Muscle layer of colon (tissue), 2 donors: Measurements from ENCODE around the gene TCF7L1.

Experiments used
- H3K27ac ChIP-seq: one replicate; pipeline ENCODE4 v1.7.0; 2013; ENCODE audit warnings: low read depth, mild to moderate bottlenecking, low read length, moderate library complexity
- H3K27me3 ChIP-seq, 2 donors: one replicate each; pipeline ENCODE4 v1.7.0; 2013; ENCODE audit warnings: low read length in 2 of 2, mild to moderate bottlenecking in 2 of 2; ENCODE audit not compliant: insufficient read depth in 2 of 2, control insufficient read depth in 1 of 2
- H3K36me3 ChIP-seq: one replicate; pipeline ENCODE4 v1.7.0; 2013; ENCODE audit warnings: mild to moderate bottlenecking, low read length; ENCODE audit not compliant: insufficient read depth
- H3K4me1 ChIP-seq: one replicate; pipeline ENCODE4 v1.7.0; 2013; ENCODE audit warnings: mild to moderate bottlenecking, low read length; ENCODE audit not compliant: insufficient read depth
- H3K4me3 ChIP-seq, 2 donors: one replicate each; pipeline ENCODE4 v1.7.0; 2013; ENCODE audit warnings: low read length in 2 of 2, low read depth in 1 of 2, mild to moderate bottlenecking in 1 of 2, moderate library complexity in 1 of 2
- H3K9ac ChIP-seq: one replicate; pipeline ENCODE4 v1.7.0; 2013; ENCODE audit warnings: low read length
- H3K9me3 ChIP-seq: one replicate; pipeline ENCODE4 v1.7.0; 2013; ENCODE audit warnings: mild to moderate bottlenecking, low read length
- donor health status: abdominal sarcoma.
- donor health status: Adenocarcinoma of cecum.

The TCF7L1 gene, protein sequence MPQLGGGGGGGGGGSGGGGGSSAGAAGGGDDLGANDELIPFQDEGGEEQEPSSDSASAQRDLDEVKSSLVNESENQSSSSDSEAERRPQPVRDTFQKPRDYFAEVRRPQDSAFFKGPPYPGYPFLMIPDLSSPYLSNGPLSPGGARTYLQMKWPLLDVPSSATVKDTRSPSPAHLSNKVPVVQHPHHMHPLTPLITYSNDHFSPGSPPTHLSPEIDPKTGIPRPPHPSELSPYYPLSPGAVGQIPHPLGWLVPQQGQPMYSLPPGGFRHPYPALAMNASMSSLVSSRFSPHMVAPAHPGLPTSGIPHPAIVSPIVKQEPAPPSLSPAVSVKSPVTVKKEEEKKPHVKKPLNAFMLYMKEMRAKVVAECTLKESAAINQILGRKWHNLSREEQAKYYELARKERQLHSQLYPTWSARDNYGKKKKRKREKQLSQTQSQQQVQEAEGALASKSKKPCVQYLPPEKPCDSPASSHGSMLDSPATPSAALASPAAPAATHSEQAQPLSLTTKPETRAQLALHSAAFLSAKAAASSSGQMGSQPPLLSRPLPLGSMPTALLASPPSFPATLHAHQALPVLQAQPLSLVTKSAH

DNA sequence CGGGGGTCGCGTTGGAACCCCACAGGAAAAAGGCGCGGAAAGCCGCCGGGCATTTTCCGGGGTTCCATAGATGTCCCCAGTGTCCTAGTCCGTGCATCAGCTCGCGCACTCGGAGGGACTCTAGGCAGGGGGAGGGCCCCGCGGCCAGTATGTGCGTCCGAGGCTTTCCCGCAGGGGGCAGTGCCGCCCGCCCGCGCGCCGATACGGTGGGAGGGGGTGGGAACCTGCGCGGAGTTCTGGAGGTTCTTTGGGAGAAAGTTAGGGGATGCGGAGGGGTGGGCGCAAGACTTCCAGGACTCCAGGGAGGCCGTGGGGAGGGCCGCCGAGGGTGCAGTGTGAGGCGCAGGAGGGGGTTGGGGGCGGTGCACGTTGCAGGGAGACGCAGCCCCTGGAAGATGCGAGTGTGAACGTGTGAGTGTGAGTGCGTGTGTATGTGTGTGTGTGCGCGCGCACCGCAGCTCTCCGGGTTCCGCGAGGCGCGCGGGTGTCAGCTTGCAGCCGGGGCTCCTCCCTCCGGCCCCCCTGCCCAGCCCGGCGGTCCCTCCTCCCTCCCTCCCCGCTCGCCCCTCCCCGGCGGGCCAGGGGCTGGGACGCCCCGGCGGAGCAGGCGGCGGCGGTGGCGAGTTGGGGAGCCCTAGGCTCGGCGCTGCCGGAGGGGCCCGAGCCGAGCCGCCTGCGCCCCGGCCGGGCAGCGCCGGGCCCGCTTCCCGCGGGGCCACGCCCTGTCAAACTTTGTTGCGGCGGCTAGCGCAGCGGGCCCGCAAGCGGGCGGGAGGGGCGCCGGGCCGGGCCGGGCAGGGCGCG, at the start of gene TCF7L1:
TSS of gene TCF7L1 (plus strand) at position 559 of the 804 bp plus-strand sequence. CDS start 293 bp downstream, outside the sequence.
- Histone ChIP-seq H3K9ac (peak within 1 kb of the TSS; percentile 44), H3K4me1 (peaks cover 39% of the 10 kb centered on the region), H3K36me3 (no peaks in the 10 kb centered on the region), H3K27me3 (no peaks in the 10 kb centered on the region), H3K27ac (peak within 1 kb of the TSS; percentile 91), H3K9me3 (no peaks in the 10 kb centered on the region), H3K4me3 (peak within 1 kb of the TSS; percentile 72 to 93)

DNA sequence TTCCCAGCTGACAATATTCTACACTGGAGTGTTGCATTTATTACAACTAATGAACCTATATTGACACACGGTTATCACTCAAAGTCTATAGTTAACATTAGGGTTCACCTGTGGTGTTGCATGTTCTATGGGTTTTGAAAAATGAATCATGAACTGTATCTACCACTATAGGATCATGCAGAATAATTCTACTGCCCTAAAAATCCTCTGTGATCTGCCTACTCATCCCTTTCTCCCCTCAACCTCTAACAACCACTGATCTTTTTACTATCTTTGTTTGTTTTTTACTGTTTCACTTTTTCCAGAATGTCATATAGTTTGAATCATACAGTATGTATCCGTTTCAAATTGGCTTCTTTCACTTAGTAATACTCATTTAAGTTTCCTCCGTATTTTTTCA, 47.6 kb upstream of the TCF7L1 start:
- Histone ChIP-seq H3K36me3 (no peaks in the 10 kb centered on the region), H3K27me3 (no peaks in the 10 kb centered on the region), H3K9ac (no peak overlapping the region), H3K9me3 (peaks cover 9% of the 10 kb centered on the region), H3K4me1 (no peaks in the 10 kb centered on the region), H3K4me3 (no peak overlapping the region), H3K27ac (no peak overlapping the region)

DNA sequence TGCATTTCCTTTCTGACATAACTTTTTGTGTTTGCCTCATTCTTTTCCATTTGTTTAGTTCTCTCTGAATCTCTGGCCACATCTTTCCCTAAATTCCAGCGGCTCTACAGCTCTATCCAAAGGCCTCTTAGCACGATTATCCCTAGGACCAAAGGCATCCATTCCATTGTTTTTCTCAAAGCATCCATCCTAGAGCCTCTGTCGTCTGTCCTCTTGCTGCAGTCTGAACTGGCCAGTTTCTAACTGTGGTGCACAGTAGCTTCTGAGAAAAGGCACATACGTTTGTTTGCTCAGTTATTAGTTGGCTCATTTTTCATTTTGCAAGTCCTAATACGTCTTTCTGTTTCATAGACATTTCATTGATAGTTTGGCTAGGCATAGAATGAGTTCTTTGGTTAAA, 45.7 kb upstream of the TCF7L1 start:
- no peaks in the 10 kb centered on the region for H3K36me3 ChIP-seq
- no peaks in the 10 kb centered on the region for H3K4me1 ChIP-seq
- no peak overlapping the region for H3K27ac ChIP-seq
- H3K27me3 ChIP-seq: no peaks in the 10 kb centered on the region
- no peaks in the 10 kb centered on the region for H3K9me3 ChIP-seq
- no peak overlapping the region for H3K4me3 ChIP-seq
- H3K9ac ChIP-seq: no peak overlapping the region

DNA sequence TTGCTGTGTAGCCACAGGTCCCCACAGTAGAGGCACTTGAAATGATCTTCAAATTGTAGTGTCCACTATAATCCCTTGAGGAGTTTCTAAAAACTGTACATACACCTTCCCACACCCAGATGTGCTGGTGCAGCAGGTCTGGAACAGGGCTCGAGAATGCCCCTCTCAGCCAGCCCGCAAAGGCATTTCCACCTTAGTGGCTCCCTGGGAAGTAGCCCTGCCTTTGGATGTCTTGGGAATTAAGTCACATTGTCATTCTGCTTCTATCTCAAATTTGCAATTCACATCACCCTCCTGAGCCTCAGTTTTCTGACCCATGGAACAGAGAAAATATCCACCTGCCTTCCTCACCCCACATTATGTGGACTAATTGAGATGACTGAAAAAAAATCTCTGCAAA, 44.3 kb upstream of the TCF7L1 start:
- Histone ChIP-seq H3K27me3 (no peaks in the 10 kb centered on the region), H3K9ac (no peak overlapping the region), H3K4me3 (no peak overlapping the region), H3K4me1 (no peaks in the 10 kb centered on the region), H3K9me3 (no peaks in the 10 kb centered on the region), H3K27ac (no peak overlapping the region), H3K36me3 (no peaks in the 10 kb centered on the region)

DNA sequence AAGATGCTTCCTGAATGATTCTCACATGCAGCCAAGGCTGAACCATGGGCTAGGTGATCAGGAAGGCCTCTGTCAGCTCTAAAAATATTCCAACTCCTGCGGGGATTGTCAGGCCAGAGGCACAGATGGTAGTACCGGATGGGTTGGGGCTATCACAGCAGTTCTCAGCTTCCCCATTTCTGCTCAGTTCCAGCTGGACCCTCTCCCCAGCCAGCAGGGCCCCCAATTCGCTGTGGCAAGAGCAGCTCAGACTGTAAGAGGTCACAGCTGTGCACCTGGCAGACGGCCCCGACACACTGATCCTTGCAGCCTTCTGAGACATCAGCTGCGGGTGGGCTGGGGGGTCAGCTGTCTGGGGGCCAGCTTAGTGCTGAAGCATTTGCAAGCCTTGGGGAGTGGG, 43.6 kb upstream of the TCF7L1 start:
- no peaks in the 10 kb centered on the region for H3K36me3 ChIP-seq
- H3K27ac ChIP-seq: no peak overlapping the region
- no peaks in the 10 kb centered on the region for H3K27me3 ChIP-seq
- H3K9ac ChIP-seq: no peak overlapping the region
- no peaks in the 10 kb centered on the region for H3K4me1 ChIP-seq
- H3K9me3 ChIP-seq: no peaks in the 10 kb centered on the region
- H3K4me3 ChIP-seq: no peak overlapping the region

DNA sequence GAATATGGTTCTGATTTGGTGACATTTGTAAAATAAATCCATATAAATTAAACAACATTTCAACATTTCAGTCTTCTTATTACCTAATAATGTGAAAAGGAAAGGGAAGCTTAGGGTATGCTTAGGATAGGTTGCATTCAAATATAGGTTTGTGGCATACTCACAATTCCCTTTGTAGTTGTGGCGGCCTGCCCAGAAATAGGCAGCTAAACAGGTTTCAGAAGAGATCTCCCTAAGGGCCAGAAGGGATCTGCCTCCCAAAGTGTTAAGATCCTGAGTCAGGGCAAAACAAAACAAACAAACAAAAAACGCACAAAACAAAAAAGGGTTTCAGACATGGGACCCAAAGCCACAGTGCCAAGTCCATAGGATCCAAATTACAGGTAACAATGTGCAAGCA, 41.4 kb upstream of the TCF7L1 start:
- Histone ChIP-seq H3K4me3 (no peak overlapping the region), H3K9me3 (no peaks in the 10 kb centered on the region), H3K27ac (no peak overlapping the region), H3K36me3 (no peaks in the 10 kb centered on the region), H3K4me1 (no peaks in the 10 kb centered on the region), H3K27me3 (no peaks in the 10 kb centered on the region), H3K9ac (no peak overlapping the region)

DNA sequence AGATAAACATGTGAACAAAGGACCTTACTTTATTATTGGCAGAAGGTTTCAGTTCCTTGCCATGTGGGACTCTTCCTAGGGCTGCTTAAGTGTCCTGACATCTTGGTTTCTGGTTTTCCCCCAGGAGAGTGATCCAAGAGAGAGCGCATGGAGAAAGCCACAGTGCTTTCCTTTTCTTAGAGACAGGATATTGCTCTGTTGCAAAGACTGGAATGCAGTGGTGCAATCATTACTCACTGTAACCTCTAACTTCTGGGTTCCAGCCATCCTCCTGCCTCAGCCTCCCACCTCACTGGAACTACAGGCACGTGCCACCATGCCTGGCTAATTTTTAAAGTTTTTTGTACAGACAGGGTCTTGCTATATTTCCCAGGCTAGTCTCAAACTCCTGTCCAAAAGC, 38.1 kb upstream of the TCF7L1 start:
- no peaks in the 10 kb centered on the region for H3K36me3 ChIP-seq
- H3K9me3 ChIP-seq: no peaks in the 10 kb centered on the region
- no peaks in the 10 kb centered on the region for H3K4me1 ChIP-seq
- H3K27me3 ChIP-seq: no peaks in the 10 kb centered on the region
- no peak overlapping the region for H3K9ac ChIP-seq
- no peak overlapping the region for H3K4me3 ChIP-seq
- H3K27ac ChIP-seq: no peak overlapping the region

DNA sequence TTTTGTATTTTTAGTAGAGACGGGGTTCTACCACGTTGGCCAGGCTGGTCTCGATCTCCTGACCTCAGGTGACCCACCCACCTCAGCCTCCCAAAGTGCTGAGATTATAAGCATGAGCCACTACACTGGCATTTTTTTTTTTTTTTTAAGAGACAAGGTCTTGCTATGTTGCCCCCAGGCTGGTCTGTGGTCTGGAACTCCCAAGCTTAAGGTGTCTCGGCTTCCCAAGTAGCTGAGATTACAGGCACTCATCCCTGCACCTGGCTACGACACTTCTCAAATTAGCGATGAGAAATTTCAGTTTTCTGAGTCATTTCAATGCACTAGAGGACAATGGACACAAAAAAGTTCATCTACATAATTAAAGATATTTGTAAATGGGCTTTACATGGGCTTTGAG, 36.6 kb upstream of the TCF7L1 start:
- Histone ChIP-seq H3K9ac (no peak overlapping the region), H3K27me3 (no peaks in the 10 kb centered on the region), H3K4me1 (no peaks in the 10 kb centered on the region), H3K4me3 (no peak overlapping the region), H3K9me3 (no peaks in the 10 kb centered on the region), H3K27ac (no peak overlapping the region), H3K36me3 (no peaks in the 10 kb centered on the region)

DNA sequence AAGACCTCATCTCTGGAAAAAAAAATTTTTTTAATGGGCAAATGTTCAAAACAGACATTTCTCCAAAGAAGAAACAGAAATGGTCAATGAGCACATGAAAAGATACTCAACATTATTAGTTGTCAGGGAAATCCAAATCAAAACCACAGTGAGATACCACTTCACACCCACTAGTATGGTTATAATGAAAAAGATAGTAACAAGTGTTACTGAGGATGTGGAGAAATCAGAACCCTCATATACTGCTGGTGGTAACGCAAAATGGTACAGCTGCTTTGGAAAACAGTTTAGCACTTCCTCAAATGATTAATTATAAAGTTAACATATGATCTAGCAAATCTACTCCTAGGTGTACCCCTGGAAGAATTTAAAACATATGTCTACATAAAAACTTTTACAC, 29.0 kb upstream of the TCF7L1 start:
- no peaks in the 10 kb centered on the region for H3K36me3 ChIP-seq
- H3K4me1 ChIP-seq: no peaks in the 10 kb centered on the region
- no peak overlapping the region for H3K27ac ChIP-seq
- H3K4me3 ChIP-seq: no peak overlapping the region
- H3K27me3 ChIP-seq: no peaks in the 10 kb centered on the region
- H3K9me3 ChIP-seq: no peaks in the 10 kb centered on the region
- H3K9ac ChIP-seq: no peak overlapping the region

DNA sequence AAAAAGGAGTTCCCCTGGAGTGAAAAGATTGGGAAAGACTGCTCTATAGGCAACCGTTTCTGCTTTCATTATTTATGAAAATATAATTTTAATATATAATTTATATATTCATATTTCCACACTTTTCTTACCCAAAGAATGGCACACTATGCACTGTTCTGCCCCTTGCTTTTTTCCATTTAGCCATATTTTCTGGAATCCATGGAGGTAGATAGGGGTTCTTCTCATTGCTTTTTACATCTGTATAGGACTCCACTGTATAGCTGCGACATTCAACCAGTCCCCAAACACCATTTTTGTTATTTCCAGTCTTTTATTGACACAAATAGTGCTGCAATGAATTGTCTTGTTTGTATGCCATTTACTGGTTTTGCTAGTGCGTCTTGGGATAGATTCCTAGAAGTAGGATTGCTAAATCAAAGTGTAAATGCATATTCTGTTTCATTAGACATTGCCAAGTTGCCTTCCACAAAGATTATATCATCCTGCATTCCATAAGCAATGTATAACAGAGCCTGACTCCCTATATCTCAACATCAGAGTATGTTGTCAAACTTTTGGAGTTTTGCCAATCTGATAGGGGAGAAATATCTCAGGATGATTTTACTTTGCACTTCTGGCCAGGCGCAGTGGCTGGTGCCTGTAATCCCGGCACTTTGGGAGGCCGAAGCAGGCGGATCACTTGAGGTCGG, 26.6 kb upstream of the TCF7L1 start:
- Histone ChIP-seq H3K4me3 (no peak overlapping the region), H3K36me3 (no peaks in the 10 kb centered on the region), H3K4me1 (no peaks in the 10 kb centered on the region), H3K9me3 (no peaks in the 10 kb centered on the region), H3K27ac (no peak overlapping the region), H3K27me3 (no peaks in the 10 kb centered on the region), H3K9ac (no peak overlapping the region)

DNA sequence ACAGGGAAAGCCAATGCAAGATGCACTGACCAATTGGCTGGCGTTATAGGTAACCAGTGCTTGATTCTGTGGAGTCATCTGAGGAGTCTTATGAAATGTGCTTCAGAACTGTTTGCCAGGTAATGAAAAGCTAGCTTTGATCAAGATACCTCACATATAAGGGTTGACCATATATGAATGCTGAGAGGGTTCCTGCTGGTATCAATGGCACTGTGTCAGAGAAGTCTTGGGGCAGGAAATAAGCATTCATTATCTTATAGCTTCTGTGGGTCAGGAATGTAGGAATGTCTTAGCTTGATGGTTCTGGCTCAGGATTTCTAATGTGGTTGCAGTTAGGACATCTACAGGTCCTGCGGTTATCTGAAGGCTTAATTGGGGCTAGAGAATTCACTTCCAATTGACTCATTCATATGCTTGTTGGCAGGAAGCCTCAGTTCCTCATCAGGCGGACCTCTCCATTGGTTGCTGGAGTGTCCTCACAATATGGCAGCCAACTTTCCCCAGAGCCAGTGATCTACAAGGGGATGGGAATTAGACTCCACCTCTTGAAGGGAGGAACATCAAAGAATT, 22.1 kb upstream of the TCF7L1 start:
- H3K9ac ChIP-seq: no peak overlapping the region
- H3K4me3 ChIP-seq: no peak overlapping the region
- no peaks in the 10 kb centered on the region for H3K36me3 ChIP-seq
- H3K4me1 ChIP-seq: no peaks in the 10 kb centered on the region
- H3K27ac ChIP-seq: no peak overlapping the region
- H3K27me3 ChIP-seq: no peaks in the 10 kb centered on the region
- H3K9me3 ChIP-seq: no peaks in the 10 kb centered on the region
